ENCODE measurements around the gene FHIT.

DNA sequence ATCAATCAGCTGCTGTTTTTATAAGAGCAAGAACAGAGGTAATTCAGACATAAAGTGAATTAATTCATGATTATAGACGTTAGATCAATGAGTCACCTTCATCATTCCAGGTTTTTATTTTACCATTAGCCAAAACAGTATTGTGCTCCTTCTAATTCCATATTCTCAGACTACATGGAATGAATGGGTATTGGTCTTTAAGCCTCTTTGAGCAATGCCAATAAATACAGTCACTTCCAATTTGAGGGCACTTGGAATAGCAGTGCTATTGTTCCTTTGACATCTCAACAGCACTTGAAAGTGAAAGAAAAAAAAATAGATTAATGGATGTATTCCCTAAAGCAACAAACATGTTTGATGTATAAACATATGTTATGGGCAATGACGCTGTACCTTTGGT is 1370.5 kb downstream of the FHIT start:
- TF ChIP-seq POLR2AphosphoS5 (IDR thresholded peaks at IDR 0.05) (no peak), POLR2A (IDR thresholded peaks at IDR 0.05) (no peak), EP300 (IDR thresholded peaks at IDR 0.05; ENCODE audit: low read depth) (no peak)
- TF ChIP-seq, protein P1, sequence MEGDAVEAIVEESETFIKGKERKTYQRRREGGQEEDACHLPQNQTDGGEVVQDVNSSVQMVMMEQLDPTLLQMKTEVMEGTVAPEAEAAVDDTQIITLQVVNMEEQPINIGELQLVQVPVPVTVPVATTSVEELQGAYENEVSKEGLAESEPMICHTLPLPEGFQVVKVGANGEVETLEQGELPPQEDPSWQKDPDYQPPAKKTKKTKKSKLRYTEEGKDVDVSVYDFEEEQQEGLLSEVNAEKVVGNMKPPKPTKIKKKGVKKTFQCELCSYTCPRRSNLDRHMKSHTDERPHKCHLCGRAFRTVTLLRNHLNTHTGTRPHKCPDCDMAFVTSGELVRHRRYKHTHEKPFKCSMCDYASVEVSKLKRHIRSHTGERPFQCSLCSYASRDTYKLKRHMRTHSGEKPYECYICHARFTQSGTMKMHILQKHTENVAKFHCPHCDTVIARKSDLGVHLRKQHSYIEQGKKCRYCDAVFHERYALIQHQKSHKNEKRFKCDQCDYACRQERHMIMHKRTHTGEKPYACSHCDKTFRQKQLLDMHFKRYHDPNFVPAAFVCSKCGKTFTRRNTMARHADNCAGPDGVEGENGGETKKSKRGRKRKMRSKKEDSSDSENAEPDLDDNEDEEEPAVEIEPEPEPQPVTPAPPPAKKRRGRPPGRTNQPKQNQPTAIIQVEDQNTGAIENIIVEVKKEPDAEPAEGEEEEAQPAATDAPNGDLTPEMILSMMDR (IDR thresholded peaks at IDR 0.05) = no peak

Measured in transverse colon (tissue), 4 donors.